ENCODE measurements around the gene TGM4.

Gene TGM4

DNA sequence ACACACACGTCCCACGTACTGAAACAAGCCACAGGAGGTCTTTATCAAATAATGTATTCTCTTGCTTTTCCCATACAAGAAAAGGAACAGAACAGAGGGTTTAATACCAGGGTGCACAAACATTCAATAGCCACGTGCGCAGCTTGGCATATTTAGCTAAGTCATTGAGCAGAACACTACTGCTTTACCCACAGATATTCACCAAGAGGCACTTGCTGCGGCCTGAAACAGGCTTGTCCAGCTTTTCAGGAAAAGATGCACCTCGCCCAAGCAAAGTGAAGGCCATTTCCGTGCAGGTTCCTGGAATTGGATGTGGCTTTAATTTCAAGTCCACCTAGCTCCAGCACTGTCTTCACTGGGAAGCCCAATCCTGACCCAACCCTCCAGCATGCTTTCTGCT, 84.0 kb downstream of the TGM4 start:
- no peak for DNase-seq

- DNase-seq: no peak
Measured at GRCh38 chr3:44960387-44961026, 86.1 kb downstream of the TGM4 start.

DNA sequence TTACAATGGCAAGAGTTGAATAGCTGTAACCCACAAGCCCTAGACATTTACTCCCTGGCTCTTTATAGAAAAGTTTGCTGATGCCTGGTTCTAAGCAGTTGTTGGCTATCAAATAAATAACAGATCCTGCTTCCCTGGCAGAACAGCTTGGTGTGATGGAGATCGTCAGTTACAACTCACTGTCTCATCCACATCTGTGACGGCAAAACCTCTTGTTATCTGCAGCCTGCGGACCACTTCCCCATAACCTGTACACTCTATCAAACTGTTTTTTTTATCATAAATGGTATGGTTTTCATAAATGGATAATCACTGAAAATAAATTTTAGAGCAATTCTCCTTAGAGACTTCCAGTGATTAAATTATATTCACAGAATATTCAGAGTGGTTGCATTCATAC, 87.5 kb downstream of the TGM4 start:
- no peak for DNase-seq

DNA sequence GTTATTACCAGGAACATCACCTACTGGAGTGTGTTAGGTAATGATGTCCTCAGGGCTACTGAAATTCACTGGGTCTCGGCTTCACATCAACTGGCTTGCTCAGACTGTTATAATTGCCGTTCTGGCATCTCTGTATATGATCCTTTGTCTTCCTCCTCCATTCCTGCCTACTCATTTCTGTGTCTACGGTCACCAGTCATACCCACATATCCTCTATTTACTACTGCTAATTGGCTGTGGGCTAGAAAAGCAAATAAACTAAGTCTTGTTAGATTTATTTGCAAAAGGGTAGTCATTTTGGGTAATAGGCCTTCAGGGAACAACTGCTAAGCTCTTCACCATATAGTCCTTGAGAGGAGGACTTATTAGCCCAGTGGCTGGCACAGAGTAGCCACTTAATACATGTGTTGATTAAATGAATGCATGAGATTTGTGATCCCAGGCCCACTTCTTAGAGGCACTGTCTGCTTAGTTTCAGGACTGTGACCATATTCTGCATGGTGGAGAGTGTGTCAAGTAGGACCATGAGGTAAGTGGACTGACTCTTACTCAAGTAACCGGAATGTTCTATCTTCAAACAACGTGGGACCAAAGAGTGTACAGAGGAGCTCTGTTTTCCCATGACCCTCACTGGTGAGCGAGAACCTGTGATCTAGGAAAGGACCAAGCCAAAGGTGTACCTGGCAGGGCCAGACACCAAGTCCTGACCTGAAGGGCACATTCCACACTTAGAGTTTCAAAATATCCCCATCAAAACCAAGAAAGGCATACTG, 88.4 kb downstream of the TGM4 start:
- no peak for DNase-seq

DNA sequence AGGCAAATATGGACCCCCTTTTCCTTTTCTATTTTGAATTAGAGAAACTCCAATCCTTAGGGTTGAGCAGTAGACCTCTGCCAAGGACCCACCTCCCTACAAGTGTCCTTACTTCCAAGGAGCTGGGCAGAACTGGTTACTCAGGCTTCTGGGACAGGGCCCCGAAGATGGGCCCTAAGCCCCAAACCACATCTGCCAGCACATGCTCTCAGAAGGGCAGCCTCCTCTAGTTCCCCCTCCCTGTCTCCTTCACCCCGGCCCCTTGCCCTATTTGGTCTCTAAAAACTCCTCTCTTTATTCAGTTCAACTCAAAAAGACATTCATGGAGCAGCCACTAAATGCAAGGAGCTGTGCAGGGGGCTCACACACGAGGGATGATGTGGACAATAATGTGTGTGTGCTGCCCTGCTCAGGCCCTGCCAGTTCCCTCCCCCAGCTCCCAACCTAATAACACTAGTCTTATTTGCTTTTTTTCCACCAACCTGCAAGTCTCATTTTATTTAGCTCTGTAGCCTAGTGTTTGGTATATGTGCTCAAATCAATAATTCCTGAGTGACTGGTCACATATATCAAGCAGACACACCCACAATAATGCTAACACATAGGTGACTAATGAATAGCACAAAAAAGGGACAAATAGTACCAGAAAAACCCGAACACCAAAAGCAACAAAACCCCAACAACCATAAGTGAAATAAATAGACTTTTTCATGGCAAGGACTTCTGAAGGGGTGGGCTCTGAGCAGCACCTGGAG, 89.3 kb downstream of the TGM4 start:
- DNase-seq: no peak
